Fibroblast of villous mesenchyme (primary cell): ENCODE data around the gene LDB2. TPM values are rescaled to one million over a fixed set of nuclear protein-coding genes. Genes with fewer than 3 reads are reported as not detected.

Experiments
- DNase-seq: peaks from one replicate; pipeline ENCODE4 v3.0.0-alpha.2; 2010; ENCODE audit warnings: low read depth
- H3K4me3 ChIP-seq: 2 replicates; pipeline ENCODE4 v1.5.1; 2011; ENCODE audit warnings: low read depth, mild to moderate bottlenecking, low read length
- total RNA-seq: library from RNA; depleted of rRNA; stranded (reverse); fragments of >200 nt; gene quantifications from 2 replicates; pipeline ENCODE4 v1.2.3, GENCODE V29; 2012
- TF ChIP-seq, protein P1 (sequence below): IDR thresholded peaks from 2 replicates; pipeline ENCODE4 v1.5.1; 2012; ENCODE audit warnings: low read depth, mild to moderate bottlenecking, low read length; ENCODE audit not compliant: insufficient read depth

The LDB2 gene
- total RNA-seq, 1 donor = 19.9 TPM

DNA sequence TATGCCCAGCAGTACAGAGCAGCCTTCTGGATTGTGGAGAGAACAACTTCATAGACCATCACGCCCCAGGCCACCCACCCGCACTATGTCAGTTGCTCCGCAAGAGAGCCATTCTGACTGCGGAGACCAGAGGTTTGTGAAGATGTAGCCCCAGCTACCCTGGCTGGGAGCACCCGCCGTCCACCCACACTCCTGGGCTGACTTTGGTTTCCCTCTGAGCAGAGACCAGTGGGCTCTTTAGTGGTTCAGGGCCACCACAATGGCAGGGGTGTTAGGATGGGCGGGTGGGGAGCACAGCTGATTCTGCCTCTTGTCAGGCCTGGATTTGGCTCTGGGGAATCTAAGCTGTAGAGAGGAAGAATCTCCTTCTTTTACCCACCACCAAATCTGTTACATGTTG lies 313.4 kb downstream of the LDB2 start:
- H3K4me3 ChIP-seq = no peak overlapping the region
- no peak for DNase-seq
- TF ChIP-seq, protein P1, sequence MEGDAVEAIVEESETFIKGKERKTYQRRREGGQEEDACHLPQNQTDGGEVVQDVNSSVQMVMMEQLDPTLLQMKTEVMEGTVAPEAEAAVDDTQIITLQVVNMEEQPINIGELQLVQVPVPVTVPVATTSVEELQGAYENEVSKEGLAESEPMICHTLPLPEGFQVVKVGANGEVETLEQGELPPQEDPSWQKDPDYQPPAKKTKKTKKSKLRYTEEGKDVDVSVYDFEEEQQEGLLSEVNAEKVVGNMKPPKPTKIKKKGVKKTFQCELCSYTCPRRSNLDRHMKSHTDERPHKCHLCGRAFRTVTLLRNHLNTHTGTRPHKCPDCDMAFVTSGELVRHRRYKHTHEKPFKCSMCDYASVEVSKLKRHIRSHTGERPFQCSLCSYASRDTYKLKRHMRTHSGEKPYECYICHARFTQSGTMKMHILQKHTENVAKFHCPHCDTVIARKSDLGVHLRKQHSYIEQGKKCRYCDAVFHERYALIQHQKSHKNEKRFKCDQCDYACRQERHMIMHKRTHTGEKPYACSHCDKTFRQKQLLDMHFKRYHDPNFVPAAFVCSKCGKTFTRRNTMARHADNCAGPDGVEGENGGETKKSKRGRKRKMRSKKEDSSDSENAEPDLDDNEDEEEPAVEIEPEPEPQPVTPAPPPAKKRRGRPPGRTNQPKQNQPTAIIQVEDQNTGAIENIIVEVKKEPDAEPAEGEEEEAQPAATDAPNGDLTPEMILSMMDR = no peak

DNA sequence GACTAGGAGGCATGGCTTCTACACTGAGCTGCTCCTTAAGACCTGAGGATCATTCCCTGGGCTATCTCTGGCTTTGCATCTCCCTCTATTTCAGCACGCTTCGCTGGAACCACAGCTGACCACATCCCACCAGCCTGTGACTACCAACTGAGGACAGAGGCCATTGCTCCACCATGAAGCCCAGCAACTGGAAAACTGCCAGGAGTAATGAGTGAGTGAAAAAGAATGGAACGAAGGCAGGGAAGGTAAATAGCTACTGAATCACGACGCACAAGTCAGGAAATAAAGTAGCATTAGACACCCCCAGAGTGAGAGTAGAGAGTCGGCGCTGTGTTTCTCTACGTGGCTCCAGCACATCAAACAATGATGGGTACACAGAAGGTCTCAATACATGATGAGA lies 314.7 kb downstream of the LDB2 start:
- no peak overlapping the region for H3K4me3 ChIP-seq
- DNase-seq = no peak
- TF ChIP-seq, protein P1 = no peak

DNA sequence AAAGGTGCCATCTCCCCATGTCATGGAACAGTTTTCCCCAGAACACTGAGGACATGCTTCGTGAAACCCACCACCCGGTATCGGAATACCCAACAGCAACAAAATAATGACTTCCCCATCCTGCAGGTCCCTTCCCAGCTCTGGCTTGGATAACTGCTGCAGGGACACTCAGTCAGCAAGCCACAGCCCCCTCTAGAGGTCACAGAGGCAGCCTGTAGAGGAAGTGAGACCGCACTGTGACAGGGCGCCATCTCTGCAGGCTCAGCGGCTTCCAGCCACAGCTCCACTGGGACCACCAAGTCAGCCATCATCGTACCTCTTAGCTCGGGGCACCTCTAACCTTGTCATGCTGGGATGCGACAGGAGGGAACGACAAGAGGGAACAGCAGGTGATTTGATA lies 315.9 kb downstream of the LDB2 start:
- no peak overlapping the region for H3K4me3 ChIP-seq
- TF ChIP-seq, protein P1 = no peak
- DNase-seq = no peak

DNA sequence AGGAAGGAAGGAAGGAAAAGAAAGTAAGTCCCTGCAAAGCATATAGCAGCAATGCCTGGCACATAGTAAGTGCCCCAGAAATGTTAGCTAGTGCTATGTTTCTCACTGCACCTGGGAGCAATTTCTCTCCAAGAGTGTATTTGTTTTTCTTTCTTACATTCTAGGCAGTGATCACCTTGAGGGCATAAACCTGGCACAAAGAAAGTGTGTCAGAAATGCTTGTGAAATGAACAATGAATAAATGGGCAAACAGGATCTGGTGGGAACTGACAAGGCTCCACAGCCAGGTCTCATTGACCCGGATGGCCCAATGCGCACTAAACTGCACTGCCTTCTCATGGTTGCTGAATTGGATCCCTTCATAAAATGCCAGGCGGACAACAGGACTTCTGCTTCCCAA lies 316.4 kb downstream of the LDB2 start:
- TF ChIP-seq, protein P1 = no peak
- H3K4me3 ChIP-seq = no peak overlapping the region
- DNase-seq = no peak

DNA sequence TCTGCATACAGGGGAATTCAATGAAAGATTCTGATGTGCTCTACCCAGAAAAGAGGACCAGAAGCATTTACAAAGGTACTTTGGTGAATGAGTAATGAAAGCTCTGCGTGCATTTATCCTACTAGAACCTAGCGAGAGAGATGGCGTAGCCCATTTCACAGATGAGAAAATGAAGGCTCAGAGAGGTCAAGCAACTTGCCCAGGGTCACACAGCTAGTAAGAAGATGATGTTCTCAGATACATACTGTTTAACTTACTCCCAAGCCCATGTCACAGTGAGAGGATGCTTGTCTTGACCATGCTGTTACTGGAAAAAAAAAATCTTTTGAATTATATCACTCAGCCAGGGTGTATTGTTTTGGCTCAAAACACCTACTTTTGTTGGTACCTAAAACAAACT lies 317.3 kb downstream of the LDB2 start:
- no peak overlapping the region for H3K4me3 ChIP-seq
- TF ChIP-seq, protein P1 = no peak
- DNase-seq = no peak

DNA sequence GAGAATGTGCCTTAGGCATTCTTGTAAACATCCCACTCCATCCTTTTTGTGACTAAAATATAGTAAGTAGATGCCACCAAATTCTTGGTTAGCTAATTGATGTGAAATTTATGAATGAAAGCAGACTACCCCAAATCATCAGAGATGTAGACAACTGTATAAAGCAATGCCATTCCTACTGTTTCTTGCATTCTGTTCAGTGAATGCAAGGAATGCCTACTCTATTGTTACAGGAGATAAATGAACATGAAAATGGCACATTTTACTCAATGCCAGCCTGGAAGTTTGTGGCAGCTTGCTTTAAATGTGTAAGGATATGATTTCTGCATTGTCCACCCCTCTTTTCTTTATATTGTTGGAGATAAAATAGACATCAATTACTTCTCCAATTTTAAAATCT lies 317.9 kb downstream of the LDB2 start:
- TF ChIP-seq, protein P1 = no peak
- no peak overlapping the region for H3K4me3 ChIP-seq
- DNase-seq = no peak

DNA sequence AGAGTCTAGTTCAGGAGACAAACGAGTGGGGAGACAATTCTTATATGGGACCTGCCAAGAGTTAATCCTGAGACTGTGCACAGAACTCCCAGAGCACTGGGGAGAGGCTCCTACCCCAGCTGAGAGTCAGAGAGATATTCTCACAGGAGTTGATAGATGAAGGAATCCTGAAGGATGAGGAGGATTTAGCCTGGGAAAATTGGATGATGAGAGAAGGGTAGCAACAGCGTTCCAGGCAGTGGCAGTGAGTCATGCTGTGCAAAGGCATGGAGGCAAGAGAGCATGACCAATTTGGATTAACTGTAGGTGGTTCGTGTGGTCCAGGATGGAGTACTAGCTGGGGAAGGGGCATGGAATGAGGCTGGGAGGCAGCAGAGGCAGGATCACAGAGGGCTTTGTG lies 318.6 kb downstream of the LDB2 start:
- TF ChIP-seq, protein P1 = no peak
- no peak for DNase-seq
- no peak overlapping the region for H3K4me3 ChIP-seq
